H1 (cell line): ENCODE data around the gene FAM222B. TPM values are rescaled to one million over a fixed set of nuclear protein-coding genes. Genes with fewer than 3 reads are reported as not detected.

Source experiments
- CTCF ChIA-PET: fragments of 300-600 bp; sonication (Branson Sonifier 250); formaldehyde crosslinking; loops from one replicate; lab custom pipeline; 2021; ENCODE audit not compliant: partially characterized antibody; lab: Charles Lee
- POLR2A ChIA-PET: fragments of 300-600 bp; sonication (Branson Sonifier 250); formaldehyde crosslinking; loops from one replicate; lab custom pipeline; 2021; ENCODE audit warnings: inconsistent platforms; ENCODE audit not compliant: partially characterized antibody; lab: Charles Lee
- DNase-seq, 2 experiments: peaks; one replicate each; pipeline versions ENCODE4 v3.0.0 to v3.0.0-alpha.2; 2010 to 2022; ENCODE audit warnings: low spot score in 2 of 2, low read depth in 1 of 2, mixed read lengths in 1 of 2
- FAIRE-seq: peaks from 2 replicates; lab custom pipeline; 2011; peaks lifted over from hg19 to GRCh38; lab: Jason Lieb, UNC
- H2AFZ ChIP-seq: 2 replicates; pipeline ENCODE4 v1.8.1; 2012; ENCODE audit warnings: low read length, inconsistent platforms
- H2AK5ac ChIP-seq: 2 replicates; pipeline ENCODE4 v1.6.1; 2013; ENCODE audit warnings: low read depth, low read length
- H2BK120ac ChIP-seq: replicated peaks from 2 replicates; pipeline ENCODE3; 2013; ENCODE audit warnings: low read depth, low read length, inconsistent platforms
- H2BK12ac ChIP-seq: 2 replicates; pipeline ENCODE4 v1.6.1; 2013; ENCODE audit warnings: low read depth, low read length
- H2BK15ac ChIP-seq: 2 replicates; pipeline ENCODE4 v1.6.1; 2013; ENCODE audit warnings: low read length
- H2BK20ac ChIP-seq: 2 replicates; pipeline ENCODE4 v1.6.1; 2013; ENCODE audit warnings: low read length
- H2BK5ac ChIP-seq: 2 replicates; pipeline ENCODE4 v1.6.1; 2013; ENCODE audit warnings: low read depth, low read length
- H3K14ac ChIP-seq: 2 replicates; pipeline ENCODE4 v1.6.1; 2013; ENCODE audit warnings: inconsistent platforms; ENCODE audit not compliant: insufficient read length
- H3K18ac ChIP-seq: 2 replicates; pipeline ENCODE4 v1.6.1; 2013; ENCODE audit warnings: low read length; ENCODE audit errors: extremely low read depth
- H3K23ac ChIP-seq: 2 replicates; pipeline ENCODE4 v1.6.1; 2013; ENCODE audit warnings: inconsistent platforms; ENCODE audit not compliant: insufficient read length
- H3K23me2 ChIP-seq: 2 replicates; pipeline ENCODE4 v1.6.1; 2013; ENCODE audit warnings: low read depth, low read length
- H3K27ac ChIP-seq: 2 replicates; pipeline ENCODE4 v1.6.1; 2011; ENCODE audit warnings: low read depth, low read length, inconsistent platforms
- H3K27me3 ChIP-seq, 4 experiments: replicated peaks in 1 of 4; 1 replicate in 1 of 4; 2 replicates in 3 of 4; pipeline versions ENCODE4 v1.6.1 to v1.8.1; 2011 to 2013; ENCODE audit warnings: low read length in 3 of 4, mild to moderate bottlenecking in 3 of 4, inconsistent platforms in 2 of 4, mixed read lengths in 2 of 4, moderate library complexity in 1 of 4; ENCODE audit not compliant: control insufficient read depth in 3 of 4, insufficient read depth in 3 of 4; ENCODE audit errors: extremely low read depth in 1 of 4
- H3K36me3 ChIP-seq, 4 experiments: 2 replicates each; pipeline versions ENCODE4 v1.6.1 to v1.8.1; 2011 to 2013; ENCODE audit warnings: mild to moderate bottlenecking in 4 of 4, low read length in 3 of 4, moderate library complexity in 2 of 4, control low read depth in 1 of 4, inconsistent platforms in 1 of 4; ENCODE audit not compliant: insufficient read depth in 4 of 4, control insufficient read depth in 2 of 4
- H3K4ac ChIP-seq: replicated peaks from 2 replicates; pipeline ENCODE3; 2013; ENCODE audit warnings: low read length, low read depth, mixed read lengths, inconsistent platforms; ENCODE audit not compliant: insufficient read length
- H3K4me1 ChIP-seq, 4 experiments: replicated peaks in 1 of 4; 1 replicate in 1 of 4; 2 replicates in 3 of 4; pipeline versions ENCODE4 v1.6.1 to v1.8.1; 2011 to 2013; ENCODE audit warnings: low read length in 3 of 4, inconsistent platforms in 2 of 4, mixed read lengths in 1 of 4; ENCODE audit not compliant: insufficient read depth in 4 of 4, control insufficient read depth in 3 of 4
- H3K4me2 ChIP-seq, 2 experiments: 2 replicates each; pipeline versions ENCODE4 v1.6.1 to v1.8.1; 2011 to 2013; ENCODE audit warnings: low read depth in 2 of 2, low read length in 2 of 2, control low read depth in 1 of 2, inconsistent platforms in 1 of 2, mild to moderate bottlenecking in 1 of 2; ENCODE audit not compliant: insufficient read depth in 1 of 2
- H3K4me3 ChIP-seq, 4 experiments: fragments of 200-600, 300-600 bp in 1 of 4; sonication (generic), shearing (Covaris generic), sonication (Bioruptor Twin) in 1 of 4; 2 replicates each; pipeline versions ENCODE4 v1.5.1 to v1.8.1; 2011 to 2016; ENCODE audit warnings: low read length in 4 of 4, low read depth in 3 of 4, control low read depth in 2 of 4, inconsistent platforms in 2 of 4, mild to moderate bottlenecking in 2 of 4, mixed read lengths in 1 of 4, moderate library complexity in 1 of 4; ENCODE audit not compliant: insufficient read depth in 2 of 4; ENCODE audit errors: extremely low read depth in 1 of 4
- H3K56ac ChIP-seq: replicated peaks from 2 replicates; pipeline ENCODE3; 2013; ENCODE audit warnings: low read depth, mild to moderate bottlenecking, mixed read lengths, low read length, inconsistent platforms; ENCODE audit not compliant: insufficient read length
- H3K79me1 ChIP-seq: 2 replicates; pipeline ENCODE4 v1.6.1; 2013; ENCODE audit warnings: low read depth, low read length, control low read depth
- H3K79me2 ChIP-seq, 2 experiments: 2 replicates each; pipeline versions ENCODE4 v1.6.1 to v1.8.1; 2012 to 2013; ENCODE audit warnings: low read length in 2 of 2, mild to moderate bottlenecking in 2 of 2, inconsistent platforms in 1 of 2; ENCODE audit not compliant: insufficient read depth in 2 of 2, control insufficient read depth in 1 of 2
- H3K9ac ChIP-seq, 4 experiments: replicated peaks in 1 of 4; 1 replicate in 1 of 4; 2 replicates in 3 of 4; pipeline versions ENCODE4 v1.6.1 to v1.8.1; 2011 to 2013; ENCODE audit warnings: low read depth in 3 of 4, low read length in 3 of 4, control low read depth in 2 of 4, mild to moderate bottlenecking in 2 of 4, moderate library complexity in 2 of 4, inconsistent platforms in 1 of 4; ENCODE audit errors: extremely low read depth in 1 of 4
- H3K9me3 ChIP-seq, 2 experiments: 2 replicates each; pipeline versions ENCODE4 v1.6.1 to v1.8.1; 2012 to 2013; ENCODE audit warnings: mild to moderate bottlenecking in 2 of 2, moderate library complexity in 2 of 2, control low read depth in 1 of 2, inconsistent platforms in 1 of 2, low read depth in 1 of 2, low read length in 1 of 2, mixed read lengths in 1 of 2; ENCODE audit not compliant: insufficient read depth in 2 of 2
- H4K20me1 ChIP-seq, 2 experiments: replicated peaks in 1 of 2; 2 replicates each; pipeline versions ENCODE3 to v1.8.1; 2011 to 2013; ENCODE audit warnings: inconsistent platforms in 2 of 2, low read length in 2 of 2, mild to moderate bottlenecking in 1 of 2; ENCODE audit not compliant: insufficient read depth in 2 of 2, control insufficient read depth in 1 of 2
- H4K5ac ChIP-seq: 2 replicates; pipeline ENCODE4 v1.6.1; 2013; ENCODE audit warnings: low read length, low read depth, mixed read lengths, inconsistent platforms; ENCODE audit not compliant: insufficient read length
- H4K8ac ChIP-seq: 2 replicates; pipeline ENCODE4 v1.8.0; 2013; ENCODE audit warnings: mild to moderate bottlenecking, moderate library complexity, low read length, inconsistent platforms; ENCODE audit not compliant: insufficient read depth; ENCODE audit errors: extremely low read depth
- H4K91ac ChIP-seq: replicated peaks from 2 replicates; pipeline ENCODE3; 2013; ENCODE audit warnings: low read length, mixed read lengths, inconsistent platforms; ENCODE audit not compliant: insufficient read length
- HDAC6 ChIP-seq: IDR thresholded peaks from one replicate; pipeline ENCODE4 v1.7.1; 2012; ENCODE audit warnings: low read depth, mild to moderate bottlenecking, inconsistent platforms, low read length, moderate library complexity
- RAD21 ChIP-seq, 2 experiments: IDR thresholded peaks in 1 of 2; conservative IDR thresholded peaks in 1 of 2; 2 replicates each; pipeline ENCODE4 v1.6.1; 2011; ENCODE audit warnings: low read depth in 2 of 2, low read length in 2 of 2, improper control_type of control experiment in 1 of 2, inconsistent platforms in 1 of 2, mild to moderate bottlenecking in 1 of 2, moderate library complexity in 1 of 2
- TAF7 ChIP-seq: optimal IDR thresholded peaks from 2 replicates; pipeline ENCODE3; 2011; ENCODE audit warnings: low read depth, mild to moderate bottlenecking, inconsistent platforms, low read length, moderate library complexity, borderline replicate concordance
- WGBS, 2 experiments: shearing (Covaris generic) in 1 of 2; methylation state at CpG; one replicate each; pipeline versions ENCODE4 v1.1.6 to v1.1.7; 2013 to 2015; ENCODE audit warnings: low lambda C conversion rate in 2 of 2, mixed read lengths in 2 of 2, inconsistent platforms in 1 of 2, low coverage in 1 of 2, missing lambda C conversion rate in 1 of 2; ENCODE audit not compliant: insufficient replicate concordance in 2 of 2, insufficient coverage in 1 of 2, insufficient read length in 1 of 2; ENCODE audit errors: extremely low coverage in 1 of 2, missing lambda C conversion rate in 1 of 2; 5-methylcytosine and 5-hydroxymethylcytosine counted together
- polyA plus RNA-seq, 7 experiments: library from polyadenylated mRNA; depleted of rRNA in 3 of 7; stranded (reverse) in 5 of 7; unstranded in 2 of 7; fragments of >200 nt in 5 of 7; fragments of 200-250 nt in 2 of 7; gene quantifications; 1 replicate in 5 of 7; 2 replicates in 1 of 7; 4 replicates in 1 of 7; pipeline versions ENCODE4 v1.2.1 to v1.2.3, GENCODE V29; 2011 to 2013; ENCODE audit warnings: missing spikeins in 2 of 7, mixed read lengths in 2 of 7
- total RNA-seq: library from RNA; stranded (reverse); fragmentation: NEBNext Ultra II Directional; extraction: Animal tissue kit (Norgen Biotek cat#: 25700); gene quantifications from 2 replicates; pipeline ENCODE4 v1.2.1, GENCODE V29; 2021
- TF ChIP-seq, protein P1 (sequence below), 3 experiments: IDR thresholded peaks; 1 replicate in 2 of 3; 2 replicates in 1 of 3; pipeline versions ENCODE4 v1.5.1 to v1.6.1; 2011; ENCODE audit warnings: low read length in 3 of 3, mild to moderate bottlenecking in 3 of 3, inconsistent platforms in 2 of 3, low read depth in 1 of 3, moderate library complexity in 1 of 3; ENCODE audit not compliant: insufficient read depth in 1 of 3; ENCODE audit errors: control extremely low read depth in 1 of 3

FAM222B gene
- total and polyA plus RNA-seq, 2 of the 8 experiments (the other 6 are each of a cell fraction or from before 2014, with no cell fraction given), result 42.1 to 81.7 TPM

DNA sequence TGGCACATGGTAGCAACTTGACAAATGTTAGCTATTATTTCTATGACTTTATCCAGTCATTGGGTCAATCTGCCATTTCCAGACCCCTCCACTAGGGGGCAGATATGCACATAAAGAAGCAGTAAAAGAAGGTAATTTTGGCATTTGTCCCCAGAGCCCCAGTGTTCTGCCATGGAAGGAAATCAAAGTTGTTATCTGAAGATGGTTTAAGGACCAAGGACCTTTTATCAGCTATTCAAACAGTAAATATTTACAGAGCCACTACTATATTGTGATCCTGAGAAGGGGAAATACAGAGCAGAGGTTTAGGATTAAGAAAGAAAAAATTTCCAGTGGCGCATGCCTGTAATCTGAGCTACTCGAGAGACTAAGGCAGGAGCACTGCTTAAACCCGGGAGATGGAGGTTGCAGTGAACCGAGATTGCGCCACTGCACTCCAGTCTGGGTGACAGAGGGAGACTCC is 78.8 kb downstream of the FAM222B start:
- WGBS, 2 experiments, result 91% methylated on average over 5 of the region's 5 CpGs; no CpG with 5 or more reads in 1 of the 2 experiments
- H3K9ac ChIP-seq, result no peak overlapping the region
- FAIRE-seq, result no peak
- POLR2A ChIA-PET, result interaction anchor here (0.7 to 11.4 kb wide), 15 partner anchors 15 to 134 kb away, joined by 3 to 240 read pairs (median 4); partner anchors contain the start of genes FLOT2, TLCD1 and TRAF4
- peak in 1 of 2 experiments; percentile 84 for DNase-seq
- H3K18ac ChIP-seq, result no peak overlapping the region
- no peak overlapping the region for H2BK12ac ChIP-seq
- H3K23me2 ChIP-seq, result no peaks in the 10 kb centered on the region
- CTCF ChIA-PET, result interaction anchor here (0.6 to 7.3 kb wide), 56 partner anchors 10 to 1163 kb away, joined by 3 to 134 read pairs (median 7); partner anchors contain the start of genes DHRS13, FAM222B, FLOT2 and NEK8
- no peak overlapping the region for H3K27ac ChIP-seq
- no peak overlapping the region for H3K56ac ChIP-seq
- H2BK120ac ChIP-seq, result no peak overlapping the region
- H2BK20ac ChIP-seq, result no peak overlapping the region
- H2BK15ac ChIP-seq, result peak overlapping the region; percentile 95; the same call in 1 of the 2 replicates
- no peak overlapping the region for H3K4me3 ChIP-seq
- no peak overlapping the region for H4K5ac ChIP-seq
- no peaks in the 10 kb centered on the region for H3K27me3 ChIP-seq
- TF ChIP-seq TAF7, result no peak
- TF ChIP-seq, protein P1, sequence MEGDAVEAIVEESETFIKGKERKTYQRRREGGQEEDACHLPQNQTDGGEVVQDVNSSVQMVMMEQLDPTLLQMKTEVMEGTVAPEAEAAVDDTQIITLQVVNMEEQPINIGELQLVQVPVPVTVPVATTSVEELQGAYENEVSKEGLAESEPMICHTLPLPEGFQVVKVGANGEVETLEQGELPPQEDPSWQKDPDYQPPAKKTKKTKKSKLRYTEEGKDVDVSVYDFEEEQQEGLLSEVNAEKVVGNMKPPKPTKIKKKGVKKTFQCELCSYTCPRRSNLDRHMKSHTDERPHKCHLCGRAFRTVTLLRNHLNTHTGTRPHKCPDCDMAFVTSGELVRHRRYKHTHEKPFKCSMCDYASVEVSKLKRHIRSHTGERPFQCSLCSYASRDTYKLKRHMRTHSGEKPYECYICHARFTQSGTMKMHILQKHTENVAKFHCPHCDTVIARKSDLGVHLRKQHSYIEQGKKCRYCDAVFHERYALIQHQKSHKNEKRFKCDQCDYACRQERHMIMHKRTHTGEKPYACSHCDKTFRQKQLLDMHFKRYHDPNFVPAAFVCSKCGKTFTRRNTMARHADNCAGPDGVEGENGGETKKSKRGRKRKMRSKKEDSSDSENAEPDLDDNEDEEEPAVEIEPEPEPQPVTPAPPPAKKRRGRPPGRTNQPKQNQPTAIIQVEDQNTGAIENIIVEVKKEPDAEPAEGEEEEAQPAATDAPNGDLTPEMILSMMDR (IDR thresholded peaks at IDR 0.05; ENCODE audit: control extremely low read depth in 1 of 3, insufficient read depth in 1 of 3, low read depth in 1 of 3, low read length in 3 of 3), result peak in 2 of 3 experiments; percentile 62 to 81; a peak in 3 of 4 replicates
- peak; percentile 63 to 72 for TF ChIP-seq RAD21 (IDR thresholded peaks at IDR 0.05 in 1 of 2, conservative IDR thresholded peaks at IDR 0.05 in 1 of 2; ENCODE audit: low read depth in 2 of 2, low read length in 2 of 2)
- TF ChIP-seq HDAC6, result no peak
- H2BK5ac ChIP-seq, result peak overlapping the region; percentile 29; the same call in 1 of the 2 replicates
- no peak overlapping the region for H3K14ac ChIP-seq
- no peak overlapping the region for H3K4me2 ChIP-seq
- H3K23ac ChIP-seq, result no peak overlapping the region
- H3K4ac ChIP-seq, result no peak overlapping the region
- no peak overlapping the region for H2AK5ac ChIP-seq
- H4K91ac ChIP-seq, result no peak overlapping the region
- H3K36me3 ChIP-seq, result peaks cover 9 to 27% (median 21%) of the 10 kb centered on the region in 4 experiments; a peak in 7 of 8 replicates
- H3K79me2 ChIP-seq, result peaks cover 0 to 10% of the 10 kb centered on the region in 2 experiments; a peak in 1 of 4 replicates
- H3K79me1 ChIP-seq, result peaks cover 2% of the 10 kb centered on the region; the same call in 1 of the 2 replicates
- H3K4me1 ChIP-seq, result peaks cover 9 to 25% (median 18%) of the 10 kb centered on the region in 4 experiments
- H2AFZ ChIP-seq, result no peak overlapping the region
- no peaks in the 10 kb centered on the region for H4K20me1 ChIP-seq
- H4K8ac ChIP-seq, result no peak overlapping the region
- H3K9me3 ChIP-seq, result no peaks in the 10 kb centered on the region
